Measurements from ENCODE around the gene EIF4EBP2.

DNA sequence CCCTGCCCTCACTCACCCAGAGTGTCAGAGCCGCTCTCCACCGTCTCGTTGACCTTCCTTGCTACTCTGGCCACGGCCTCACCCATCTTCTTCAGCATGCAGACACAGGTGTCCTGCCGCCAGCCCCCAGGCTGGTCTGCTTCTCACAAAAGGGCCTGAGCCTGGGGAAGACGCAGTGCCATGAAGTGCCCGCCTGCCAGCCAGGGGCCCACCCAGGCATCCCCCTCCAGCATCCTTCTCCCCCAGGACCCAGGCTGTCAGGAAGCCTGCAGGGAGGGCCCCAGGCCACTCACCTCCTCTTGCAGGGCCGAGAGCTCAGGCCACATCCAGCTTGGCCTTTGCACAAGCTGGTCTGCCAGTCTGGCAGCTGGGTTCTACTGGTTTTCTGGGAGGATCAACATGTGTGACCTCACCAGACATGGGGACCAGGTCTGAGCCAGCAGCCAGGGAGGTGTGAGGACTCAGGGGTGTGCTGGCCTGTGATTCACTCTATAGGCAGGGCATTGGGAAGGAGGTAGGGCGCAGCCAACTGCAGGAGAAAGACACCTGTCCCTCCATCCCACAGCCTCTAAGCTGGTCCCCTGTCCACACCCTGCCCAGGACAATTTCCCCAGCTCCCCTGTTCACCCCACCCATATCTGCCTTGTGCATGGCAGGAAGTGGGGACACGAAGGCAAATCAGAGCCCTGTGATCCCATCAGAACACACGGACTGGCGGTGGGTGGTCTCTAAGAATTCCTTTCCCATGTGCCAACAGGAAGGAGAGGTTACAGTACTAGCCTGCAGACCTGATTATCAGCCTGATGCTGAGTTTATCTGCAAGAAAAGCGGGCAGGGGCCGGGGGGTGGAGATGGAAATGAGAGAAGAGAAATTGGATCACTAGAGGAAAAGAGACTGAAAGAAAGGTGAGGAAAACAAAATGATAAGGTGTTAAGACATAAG, 27.2 kb upstream of the EIF4EBP2 start:
- TF ChIP-seq, protein P1, sequence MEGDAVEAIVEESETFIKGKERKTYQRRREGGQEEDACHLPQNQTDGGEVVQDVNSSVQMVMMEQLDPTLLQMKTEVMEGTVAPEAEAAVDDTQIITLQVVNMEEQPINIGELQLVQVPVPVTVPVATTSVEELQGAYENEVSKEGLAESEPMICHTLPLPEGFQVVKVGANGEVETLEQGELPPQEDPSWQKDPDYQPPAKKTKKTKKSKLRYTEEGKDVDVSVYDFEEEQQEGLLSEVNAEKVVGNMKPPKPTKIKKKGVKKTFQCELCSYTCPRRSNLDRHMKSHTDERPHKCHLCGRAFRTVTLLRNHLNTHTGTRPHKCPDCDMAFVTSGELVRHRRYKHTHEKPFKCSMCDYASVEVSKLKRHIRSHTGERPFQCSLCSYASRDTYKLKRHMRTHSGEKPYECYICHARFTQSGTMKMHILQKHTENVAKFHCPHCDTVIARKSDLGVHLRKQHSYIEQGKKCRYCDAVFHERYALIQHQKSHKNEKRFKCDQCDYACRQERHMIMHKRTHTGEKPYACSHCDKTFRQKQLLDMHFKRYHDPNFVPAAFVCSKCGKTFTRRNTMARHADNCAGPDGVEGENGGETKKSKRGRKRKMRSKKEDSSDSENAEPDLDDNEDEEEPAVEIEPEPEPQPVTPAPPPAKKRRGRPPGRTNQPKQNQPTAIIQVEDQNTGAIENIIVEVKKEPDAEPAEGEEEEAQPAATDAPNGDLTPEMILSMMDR (IDR thresholded peaks at IDR 0.05) = no peak
- TF ChIP-seq POLR2A (IDR thresholded peaks at IDR 0.05) (no peak), POLR2AphosphoS5 (IDR thresholded peaks at IDR 0.05; ENCODE audit: insufficient read depth in 1 of 2, low read depth in 1 of 2) (no peak)
